A549 (cell line): ENCODE data around the gene CDH4.

Experiments
- CHD4 ChIP-seq: fragments of 200-600 bp; sonication (generic); IDR thresholded peaks from 2 replicates; pipeline ENCODE4 v1.6.1; 2016; ENCODE audit warnings: antibody characterized with exemption, mild to moderate bottlenecking, borderline replicate concordance
- ESRRA ChIP-seq: fragments of 150-350 bp; IDR thresholded peaks from 2 replicates; pipeline ENCODE4 v1.6.1; 2014; ENCODE audit warnings: mild to moderate bottlenecking, low read length, borderline replicate concordance
- GATA3 ChIP-seq: IDR thresholded peaks from 2 replicates; pipeline ENCODE4 v1.6.1; 2012; ENCODE audit warnings: borderline replicate concordance
- POLR2A ChIP-seq: IDR thresholded peaks from 2 replicates; pipeline ENCODE4 v1.6.1; 2012; ENCODE audit warnings: mild to moderate bottlenecking, low read length
- RAD21 ChIP-seq, 2 experiments: fragments of >200 bp in 1 of 2; sonication (Bioruptor Twin) in 1 of 2; formaldehyde crosslinking in 1 of 2; IDR thresholded peaks in 1 of 2; conservative IDR thresholded peaks in 1 of 2; 2 replicates in 1 of 2; 3 replicates in 1 of 2; pipeline ENCODE4 v1.6.1; 2012 to 2018; ENCODE audit warnings: inconsistent platforms in 1 of 2
- RFX5 ChIP-seq: fragments of 450-650 bp; IDR thresholded peaks from 2 replicates; pipeline ENCODE4 v1.7.1; 2014; ENCODE audit warnings: antibody characterized with exemption, mild to moderate bottlenecking, moderate library complexity
- SMC3 ChIP-seq: fragments of >200 bp; sonication (Bioruptor Twin); formaldehyde crosslinking; IDR thresholded peaks from 3 replicates; pipeline ENCODE4 v1.6.1; 2018; ENCODE audit warnings: inconsistent platforms
- SREBF2 ChIP-seq: fragments of 450-650 bp; IDR thresholded peaks from 2 replicates; pipeline ENCODE4 v1.6.1; 2014; ENCODE audit warnings: mild to moderate bottlenecking, moderate library complexity
- TF ChIP-seq, protein P1 (sequence below): fragments of >200 bp; sonication (Bioruptor Twin); formaldehyde crosslinking; IDR thresholded peaks from 3 replicates; pipeline ENCODE4 v1.5.1; 2016
- TF ChIP-seq, protein P2 (sequence below): IDR thresholded peaks from 2 replicates; pipeline ENCODE4 v1.6.1; 2012
- TF ChIP-seq, protein P3 (sequence below): fragments of 200-600 bp; sonication (generic); IDR thresholded peaks from 2 replicates; pipeline ENCODE4 v1.6.1; 2016; ENCODE audit warnings: antibody characterized with exemption, mild to moderate bottlenecking, moderate library complexity

DNA sequence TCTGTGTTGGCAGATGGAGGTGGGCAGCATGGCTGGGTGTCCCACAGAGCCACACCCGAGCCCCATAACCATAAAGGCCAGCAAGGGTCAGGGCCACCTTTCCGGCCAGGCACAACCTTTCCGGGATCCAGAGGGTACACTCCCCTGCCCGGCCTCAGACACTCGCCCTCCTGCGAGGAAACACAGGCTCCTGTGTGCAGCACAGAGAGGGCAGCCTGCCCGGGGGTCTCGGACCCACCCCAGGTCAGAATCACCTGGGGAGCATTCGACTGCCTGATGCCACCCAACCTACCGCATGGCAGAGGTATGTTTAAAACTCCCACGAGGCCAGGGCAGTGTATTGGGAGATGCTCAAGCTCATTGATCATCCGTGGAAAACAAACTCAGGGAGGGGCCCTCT is 553.3 kb downstream of the CDH4 start:
- TF ChIP-seq, protein P1, sequence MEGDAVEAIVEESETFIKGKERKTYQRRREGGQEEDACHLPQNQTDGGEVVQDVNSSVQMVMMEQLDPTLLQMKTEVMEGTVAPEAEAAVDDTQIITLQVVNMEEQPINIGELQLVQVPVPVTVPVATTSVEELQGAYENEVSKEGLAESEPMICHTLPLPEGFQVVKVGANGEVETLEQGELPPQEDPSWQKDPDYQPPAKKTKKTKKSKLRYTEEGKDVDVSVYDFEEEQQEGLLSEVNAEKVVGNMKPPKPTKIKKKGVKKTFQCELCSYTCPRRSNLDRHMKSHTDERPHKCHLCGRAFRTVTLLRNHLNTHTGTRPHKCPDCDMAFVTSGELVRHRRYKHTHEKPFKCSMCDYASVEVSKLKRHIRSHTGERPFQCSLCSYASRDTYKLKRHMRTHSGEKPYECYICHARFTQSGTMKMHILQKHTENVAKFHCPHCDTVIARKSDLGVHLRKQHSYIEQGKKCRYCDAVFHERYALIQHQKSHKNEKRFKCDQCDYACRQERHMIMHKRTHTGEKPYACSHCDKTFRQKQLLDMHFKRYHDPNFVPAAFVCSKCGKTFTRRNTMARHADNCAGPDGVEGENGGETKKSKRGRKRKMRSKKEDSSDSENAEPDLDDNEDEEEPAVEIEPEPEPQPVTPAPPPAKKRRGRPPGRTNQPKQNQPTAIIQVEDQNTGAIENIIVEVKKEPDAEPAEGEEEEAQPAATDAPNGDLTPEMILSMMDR = no peak
- TF ChIP-seq, protein P2, sequence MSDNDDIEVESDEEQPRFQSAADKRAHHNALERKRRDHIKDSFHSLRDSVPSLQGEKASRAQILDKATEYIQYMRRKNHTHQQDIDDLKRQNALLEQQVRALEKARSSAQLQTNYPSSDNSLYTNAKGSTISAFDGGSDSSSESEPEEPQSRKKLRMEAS = no peak
- TF ChIP-seq, protein P3, sequence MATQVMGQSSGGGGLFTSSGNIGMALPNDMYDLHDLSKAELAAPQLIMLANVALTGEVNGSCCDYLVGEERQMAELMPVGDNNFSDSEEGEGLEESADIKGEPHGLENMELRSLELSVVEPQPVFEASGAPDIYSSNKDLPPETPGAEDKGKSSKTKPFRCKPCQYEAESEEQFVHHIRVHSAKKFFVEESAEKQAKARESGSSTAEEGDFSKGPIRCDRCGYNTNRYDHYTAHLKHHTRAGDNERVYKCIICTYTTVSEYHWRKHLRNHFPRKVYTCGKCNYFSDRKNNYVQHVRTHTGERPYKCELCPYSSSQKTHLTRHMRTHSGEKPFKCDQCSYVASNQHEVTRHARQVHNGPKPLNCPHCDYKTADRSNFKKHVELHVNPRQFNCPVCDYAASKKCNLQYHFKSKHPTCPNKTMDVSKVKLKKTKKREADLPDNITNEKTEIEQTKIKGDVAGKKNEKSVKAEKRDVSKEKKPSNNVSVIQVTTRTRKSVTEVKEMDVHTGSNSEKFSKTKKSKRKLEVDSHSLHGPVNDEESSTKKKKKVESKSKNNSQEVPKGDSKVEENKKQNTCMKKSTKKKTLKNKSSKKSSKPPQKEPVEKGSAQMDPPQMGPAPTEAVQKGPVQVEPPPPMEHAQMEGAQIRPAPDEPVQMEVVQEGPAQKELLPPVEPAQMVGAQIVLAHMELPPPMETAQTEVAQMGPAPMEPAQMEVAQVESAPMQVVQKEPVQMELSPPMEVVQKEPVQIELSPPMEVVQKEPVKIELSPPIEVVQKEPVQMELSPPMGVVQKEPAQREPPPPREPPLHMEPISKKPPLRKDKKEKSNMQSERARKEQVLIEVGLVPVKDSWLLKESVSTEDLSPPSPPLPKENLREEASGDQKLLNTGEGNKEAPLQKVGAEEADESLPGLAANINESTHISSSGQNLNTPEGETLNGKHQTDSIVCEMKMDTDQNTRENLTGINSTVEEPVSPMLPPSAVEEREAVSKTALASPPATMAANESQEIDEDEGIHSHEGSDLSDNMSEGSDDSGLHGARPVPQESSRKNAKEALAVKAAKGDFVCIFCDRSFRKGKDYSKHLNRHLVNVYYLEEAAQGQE = no peak
- TF ChIP-seq RAD21 (conservative IDR thresholded peaks at IDR 0.05 in 1 of 2, IDR thresholded peaks at IDR 0.05 in 1 of 2) (no peak), POLR2A (no peak), SREBF2 (no peak), GATA3 (no peak), SMC3 (no peak), ESRRA (no peak), RFX5 (no peak), CHD4 (no peak)
